Endothelial cell of umbilical vein (primary cell): ENCODE data around the gene RBM33. TPM values are rescaled to one million over a fixed set of nuclear protein-coding genes. Genes with fewer than 3 reads are reported as not detected.

ENCODE experiments used
- BruUV-seq: library from RNA; stranded (reverse); fragments of 400-500 nt; replicated peaks from 2 replicates; lab custom pipeline; 2021; lab: Mats Ljungman, UMichigan
- CTCF ChIA-PET: fragments of 300-600, 350-600 bp; sonication (Branson Sonifier 250); formaldehyde crosslinking; loops from one replicate; lab custom pipeline; 2021; ENCODE audit warnings: antibody characterized with exemption, inconsistent platforms; lab: Charles Lee
- POLR2A ChIA-PET: fragments of 300-600, 350-600 bp; sonication (Branson Sonifier 250); formaldehyde crosslinking; loops from one replicate; lab custom pipeline; 2021; ENCODE audit warnings: antibody characterized with exemption, inconsistent platforms; lab: Charles Lee
- DNase-seq: peaks from one replicate; pipeline ENCODE4 v3.0.0-alpha.2; 2011; ENCODE audit warnings: low read depth, low spot score
- FAIRE-seq: peaks from 2 replicates; lab custom pipeline; 2011; peaks lifted over from hg19 to GRCh38; lab: Jason Lieb, UNC
- H2AFZ ChIP-seq: 2 replicates; pipeline ENCODE4 v1.6.0; 2012; ENCODE audit warnings: low read depth, low read length, control low read depth, inconsistent platforms
- H3K27ac ChIP-seq: 2 replicates; pipeline ENCODE4 v1.5.1; 2011; ENCODE audit warnings: low read depth, mild to moderate bottlenecking, control low read depth, low read length, moderate library complexity; ENCODE audit not compliant: insufficient read depth
- H3K27me3 ChIP-seq, 2 experiments: 2 replicates each; pipeline versions ENCODE4 v1.6.0 to v1.6.1; 2011; ENCODE audit warnings: low read length in 2 of 2, mixed read lengths in 1 of 2; ENCODE audit not compliant: control insufficient read depth in 2 of 2, insufficient read depth in 2 of 2
- H3K36me3 ChIP-seq, 2 experiments: 2 replicates in 1 of 2; 3 replicates in 1 of 2; pipeline ENCODE4 v1.5.1; 2011; ENCODE audit warnings: low read length in 2 of 2, mild to moderate bottlenecking in 1 of 2, moderate library complexity in 1 of 2; ENCODE audit not compliant: control insufficient read depth in 2 of 2, insufficient read depth in 2 of 2; ENCODE audit errors: extremely low read depth in 1 of 2
- H3K4me1 ChIP-seq: 3 replicates; pipeline ENCODE4 v1.5.1; 2011; ENCODE audit warnings: mild to moderate bottlenecking, low read length; ENCODE audit not compliant: control insufficient read depth, insufficient read depth; ENCODE audit errors: extremely low read depth
- H3K4me2 ChIP-seq: 2 replicates; pipeline ENCODE4 v1.6.1; 2011; ENCODE audit warnings: low read length, control low read depth, mixed read lengths; ENCODE audit not compliant: insufficient read depth
- H3K4me3 ChIP-seq, 3 experiments: fragments of 200-600 bp in 1 of 3; sonication (generic), shearing (Covaris generic) in 1 of 3; replicated peaks in 1 of 3; 2 replicates each; pipeline ENCODE4 v1.5.1; 2011 to 2016; ENCODE audit warnings: control low read depth in 3 of 3, low read length in 3 of 3, mild to moderate bottlenecking in 2 of 3, inconsistent platforms in 1 of 3, low read depth in 1 of 3, moderate library complexity in 1 of 3; ENCODE audit not compliant: insufficient read depth in 1 of 3
- H3K79me2 ChIP-seq: 2 replicates; pipeline ENCODE4 v1.6.0; 2012; ENCODE audit warnings: low read length, inconsistent platforms; ENCODE audit not compliant: control insufficient read depth, insufficient read depth
- H3K9ac ChIP-seq: replicated peaks from 2 replicates; pipeline ENCODE3; 2011; ENCODE audit warnings: low read length, control low read depth; ENCODE audit not compliant: insufficient read depth; ENCODE audit errors: extremely low read depth
- H3K9me1 ChIP-seq: replicated peaks from 3 replicates; pipeline ENCODE4 v1.6.0; 2011; ENCODE audit warnings: mild to moderate bottlenecking, low read length; ENCODE audit not compliant: control insufficient read depth, insufficient read depth; ENCODE audit errors: extremely low read depth
- H3K9me3 ChIP-seq: replicated peaks from 2 replicates; pipeline ENCODE4 v1.5.1; 2012; ENCODE audit warnings: low read length, inconsistent platforms; ENCODE audit not compliant: control insufficient read depth, insufficient read depth
- H4K20me1 ChIP-seq: replicated peaks from 2 replicates; pipeline ENCODE3; 2011; ENCODE audit warnings: mild to moderate bottlenecking, low read length; ENCODE audit not compliant: control insufficient read depth, insufficient read depth; ENCODE audit errors: extremely low read depth
- FOS ChIP-seq: IDR thresholded peaks from 2 replicates; pipeline ENCODE4 v1.6.1; 2011; ENCODE audit warnings: mild to moderate bottlenecking, low read length, moderate library complexity, borderline replicate concordance; ENCODE audit not compliant: insufficient read depth
- JUN ChIP-seq: IDR thresholded peaks from 2 replicates; pipeline ENCODE4 v1.6.1; 2011; ENCODE audit warnings: borderline replicate concordance, low read depth; ENCODE audit not compliant: insufficient read length, insufficient read depth
- MAX ChIP-seq: IDR thresholded peaks from 2 replicates; pipeline ENCODE4 v1.6.1; 2011; ENCODE audit not compliant: insufficient read depth, insufficient read length
- POLR2A ChIP-seq: IDR thresholded peaks from 2 replicates; pipeline ENCODE4 v1.6.1; 2012; ENCODE audit warnings: low read depth, mild to moderate bottlenecking, control low read depth, low read length
- POLR2AphosphoS5 ChIP-seq: IDR thresholded peaks from 2 replicates; pipeline ENCODE4 v1.6.1; 2012; ENCODE audit warnings: low read depth, mild to moderate bottlenecking, control low read depth, low read length, moderate library complexity; ENCODE audit not compliant: insufficient read depth
- dilution Hi-C: fragments of 300-500 bp; cut with MboI; formaldehyde crosslinking; loops from one replicate; pipeline ENCODE4 v1.15.0; 2019; ENCODE audit warnings: low sequenced_read_pairs; ENCODE audit not compliant: extremely low pct_ligation_motif_present
- intact Hi-C: fragments of 100-400 bp; cut with micrococcal nuclease; formaldehyde crosslinking; loops from one replicate; pipeline ENCODE4 v1.10.0; 2022
- polyA plus RNA-seq, 4 experiments: library from polyadenylated mRNA; depleted of rRNA in 3 of 4; stranded (reverse) in 3 of 4; unstranded in 1 of 4; fragments of >200 nt; gene quantifications; 2 replicates each; pipeline versions ENCODE4 v1.2.1 to v1.2.3, GENCODE V29; 2011 to 2012; ENCODE audit warnings: missing spikeins in 1 of 4
- total RNA-seq: library from RNA; stranded (reverse); gene quantifications from 2 replicates; pipeline ENCODE4 v1.2.3, GENCODE V29; 2021

The RBM33 gene
- total and polyA plus RNA-seq, 2 donors (not counting 3 experiments of a cell fraction or from before 2014, with no cell fraction given) = 16.2 to 68.2 TPM

GRCh38 chr7:155653803-155654202 is 9.3 kb downstream of the RBM33 start:
- no peak for DNase-seq
- Histone ChIP-seq H3K4me2 (no peak overlapping the region), H3K27ac (no peak overlapping the region), H3K79me2 (peaks cover 100% of the 10 kb centered on the region), H3K36me3 (no peaks in the 10 kb centered on the region), H3K9me3 (no peaks in the 10 kb centered on the region), H4K20me1 (peaks cover 35% of the 10 kb centered on the region), H3K27me3 (no peaks in the 10 kb centered on the region), H3K4me1 (peaks cover 11% of the 10 kb centered on the region), H3K4me3 (no peak overlapping the region), H3K9ac (no peak overlapping the region), H3K9me1 (no peaks in the 10 kb centered on the region), H2AFZ (no peak overlapping the region)
- CTCF ChIA-PET = no interaction called here
- TF ChIP-seq POLR2AphosphoS5 (no peak), MAX (no peak)
- intact Hi-C loops (no loop called here), dilution Hi-C loops (no loop called here)
- POLR2A ChIA-PET = no interaction called here
- no peak for FAIRE-seq
- BruUV-seq = no TSS peak

- H3K27ac ChIP-seq = no peak overlapping the region
- H3K4me3 ChIP-seq = no peak overlapping the region
- DNase-seq (no peak), FAIRE-seq (no peak)
- H3K4me1 ChIP-seq = peaks cover 10% of the 10 kb centered on the region
- H4K20me1 ChIP-seq = peaks cover 36% of the 10 kb centered on the region
- BruUV-seq = no TSS peak
- H2AFZ ChIP-seq = no peak overlapping the region
- no peak overlapping the region for H3K9ac ChIP-seq
- H3K27me3 ChIP-seq = no peaks in the 10 kb centered on the region
- no peaks in the 10 kb centered on the region for H3K9me3 ChIP-seq
- H3K9me1 ChIP-seq = no peaks in the 10 kb centered on the region
- H3K4me2 ChIP-seq = no peak overlapping the region
- dilution Hi-C loops (no loop called here), intact Hi-C loops (no loop called here)
- peaks cover 99% of the 10 kb centered on the region for H3K79me2 ChIP-seq
- no peaks in the 10 kb centered on the region for H3K36me3 ChIP-seq
- TF ChIP-seq JUN (no peak), POLR2AphosphoS5 (no peak), FOS (no peak), MAX (no peak), POLR2A (no peak)
- CTCF ChIA-PET = no interaction called here
- POLR2A ChIA-PET = no interaction called here
Observed at GRCh38 chr7:155656891-155657290, 12.4 kb downstream of the RBM33 start.
